ENCODE measurements around the gene CORO1C.

GRCh38 chr12:108602976-108603704 is 128.2 kb downstream of the CORO1C start:
- TF ChIP-seq MXI1 (conservative IDR thresholded peaks at IDR 0.05; ENCODE audit: poor library complexity, severe bottlenecking) (no peak), EZH2 (IDR thresholded peaks at IDR 0.05; ENCODE audit: borderline replicate concordance, insufficient read depth, low read length, poor library complexity, severe bottlenecking) (no peak), REST (IDR thresholded peaks at IDR 0.05; ENCODE audit: borderline replicate concordance) (no peak)
- TF ChIP-seq, protein P1, sequence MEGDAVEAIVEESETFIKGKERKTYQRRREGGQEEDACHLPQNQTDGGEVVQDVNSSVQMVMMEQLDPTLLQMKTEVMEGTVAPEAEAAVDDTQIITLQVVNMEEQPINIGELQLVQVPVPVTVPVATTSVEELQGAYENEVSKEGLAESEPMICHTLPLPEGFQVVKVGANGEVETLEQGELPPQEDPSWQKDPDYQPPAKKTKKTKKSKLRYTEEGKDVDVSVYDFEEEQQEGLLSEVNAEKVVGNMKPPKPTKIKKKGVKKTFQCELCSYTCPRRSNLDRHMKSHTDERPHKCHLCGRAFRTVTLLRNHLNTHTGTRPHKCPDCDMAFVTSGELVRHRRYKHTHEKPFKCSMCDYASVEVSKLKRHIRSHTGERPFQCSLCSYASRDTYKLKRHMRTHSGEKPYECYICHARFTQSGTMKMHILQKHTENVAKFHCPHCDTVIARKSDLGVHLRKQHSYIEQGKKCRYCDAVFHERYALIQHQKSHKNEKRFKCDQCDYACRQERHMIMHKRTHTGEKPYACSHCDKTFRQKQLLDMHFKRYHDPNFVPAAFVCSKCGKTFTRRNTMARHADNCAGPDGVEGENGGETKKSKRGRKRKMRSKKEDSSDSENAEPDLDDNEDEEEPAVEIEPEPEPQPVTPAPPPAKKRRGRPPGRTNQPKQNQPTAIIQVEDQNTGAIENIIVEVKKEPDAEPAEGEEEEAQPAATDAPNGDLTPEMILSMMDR (IDR thresholded peaks at IDR 0.05; ENCODE audit: poor library complexity, severe bottlenecking), result no peak
